ENCODE data around the gene NAV2. TPM values are rescaled to one million over a fixed set of nuclear protein-coding genes. Genes with fewer than 3 reads are reported as not detected.

Gene NAV2
- total RNA-seq, 1 experiment from 2014 or later: 46.3 TPM

- Mint-ChIP-seq H3K4me1 (peaks cover 38 to 42% of the 10 kb centered on the region in 2 experiments), H3K36me3 (ENCODE audit: insufficient read depth in 1 of 3, low read depth in 3 of 3) (peaks cover 42 to 67% (median 63%) of the 10 kb centered on the region in 3 experiments), H3K4me3 (no peak overlapping the region), H3K27ac (no peak overlapping the region), H3K27me3 (ENCODE audit: low read depth) (no peaks in the 10 kb centered on the region), H3K9me3 (no peaks in the 10 kb centered on the region)
- no peaks in the 10 kb centered on the region for H3K79me1 ChIP-seq (ENCODE audit: insufficient read depth, low read depth, low read length, poor library complexity, severe bottlenecking)
- H2BK20ac ChIP-seq (ENCODE audit: low read depth, low read length, poor library complexity, severe bottlenecking): no peak overlapping the region
- no peak overlapping the region for H2BK12ac ChIP-seq (ENCODE audit: insufficient read length, low read depth, low read length)
- no peak overlapping the region for H3K56ac ChIP-seq (ENCODE audit: insufficient read length, low read depth, low read length)
- H3K4me1 ChIP-seq (ENCODE audit: insufficient read depth, low read length): peaks cover 16% of the 10 kb centered on the region; the same call in 1 of the 2 replicates
- no peak overlapping the region for H3K23ac ChIP-seq (ENCODE audit: insufficient read length, low read depth, low read length)
- no peak overlapping the region for H3K14ac ChIP-seq (ENCODE audit: insufficient read depth, low read length)
- no peaks in the 10 kb centered on the region for H3K27me3 ChIP-seq (ENCODE audit: insufficient read depth, low read length)
- no peak overlapping the region for H2AK5ac ChIP-seq (ENCODE audit: insufficient read length, low read length)
- H3K9ac ChIP-seq (ENCODE audit: extremely low read depth, insufficient read length, low read length): no peak overlapping the region
- H4K5ac ChIP-seq (ENCODE audit: insufficient read length, low read depth, low read length): no peak overlapping the region
- H3K18ac ChIP-seq (ENCODE audit: insufficient read length, low read depth, low read length): no peak overlapping the region
- no peak for DNase-seq
- no peaks in the 10 kb centered on the region for H3K23me2 ChIP-seq (ENCODE audit: insufficient read length, low read depth, low read length, poor library complexity, severe bottlenecking)
- H4K8ac ChIP-seq (replicated peaks; ENCODE audit: insufficient read length, low read depth, low read length): no peak overlapping the region
- H4K20me1 ChIP-seq (ENCODE audit: control insufficient read depth, insufficient read depth, insufficient read length): no peaks in the 10 kb centered on the region
- no peak overlapping the region for H3T11ph ChIP-seq (ENCODE audit: low read length)
- no peak overlapping the region for H2BK120ac ChIP-seq (ENCODE audit: low read depth, low read length, poor library complexity, severe bottlenecking)
- TF ChIP-seq, protein P1, sequence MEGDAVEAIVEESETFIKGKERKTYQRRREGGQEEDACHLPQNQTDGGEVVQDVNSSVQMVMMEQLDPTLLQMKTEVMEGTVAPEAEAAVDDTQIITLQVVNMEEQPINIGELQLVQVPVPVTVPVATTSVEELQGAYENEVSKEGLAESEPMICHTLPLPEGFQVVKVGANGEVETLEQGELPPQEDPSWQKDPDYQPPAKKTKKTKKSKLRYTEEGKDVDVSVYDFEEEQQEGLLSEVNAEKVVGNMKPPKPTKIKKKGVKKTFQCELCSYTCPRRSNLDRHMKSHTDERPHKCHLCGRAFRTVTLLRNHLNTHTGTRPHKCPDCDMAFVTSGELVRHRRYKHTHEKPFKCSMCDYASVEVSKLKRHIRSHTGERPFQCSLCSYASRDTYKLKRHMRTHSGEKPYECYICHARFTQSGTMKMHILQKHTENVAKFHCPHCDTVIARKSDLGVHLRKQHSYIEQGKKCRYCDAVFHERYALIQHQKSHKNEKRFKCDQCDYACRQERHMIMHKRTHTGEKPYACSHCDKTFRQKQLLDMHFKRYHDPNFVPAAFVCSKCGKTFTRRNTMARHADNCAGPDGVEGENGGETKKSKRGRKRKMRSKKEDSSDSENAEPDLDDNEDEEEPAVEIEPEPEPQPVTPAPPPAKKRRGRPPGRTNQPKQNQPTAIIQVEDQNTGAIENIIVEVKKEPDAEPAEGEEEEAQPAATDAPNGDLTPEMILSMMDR (conservative IDR thresholded peaks at IDR 0.05): no peak
- H3K27ac ChIP-seq (ENCODE audit: insufficient read length, low read depth, low read length): no peak overlapping the region
- no peak overlapping the region for H3K4ac ChIP-seq (ENCODE audit: low read depth, low read length)
- H2AFZ ChIP-seq (ENCODE audit: low read length): no peak overlapping the region
- H4K91ac ChIP-seq (ENCODE audit: insufficient read length, low read depth, low read length): no peak overlapping the region
- no peak overlapping the region for H2BK15ac ChIP-seq (ENCODE audit: low read depth, low read length)
- H3K4me2 ChIP-seq (ENCODE audit: insufficient read depth, insufficient read length, low read length): no peak overlapping the region
- no peaks in the 10 kb centered on the region for H3K79me2 ChIP-seq (ENCODE audit: insufficient read depth, low read length)
- WGBS (ENCODE audit: extremely low coverage, insufficient read length, low lambda C conversion rate): no CpG with 5 or more reads among the region's 2 CpGs
- no peaks in the 10 kb centered on the region for H3K9me3 ChIP-seq (ENCODE audit: control insufficient read depth, low read depth, low read length)
- no peak overlapping the region for H2BK5ac ChIP-seq (ENCODE audit: insufficient read length, low read length)
Measured at GRCh38 chr11:20047769-20048154, 335.1 kb downstream of the NAV2 start.
